Epithelial cell of proximal tubule (primary cell): ENCODE data around the gene HCN3. TPM values are rescaled to one million over a fixed set of nuclear protein-coding genes. Genes with fewer than 3 reads are reported as not detected.

Source experiments
- DNase-seq: peaks from one replicate; pipeline ENCODE4 v3.0.0-alpha.2; 2011; ENCODE audit warnings: low read depth
- H3K4me3 ChIP-seq: 2 replicates; pipeline ENCODE4 v1.5.1; 2011; ENCODE audit warnings: low read depth, mild to moderate bottlenecking, low read length
- total RNA-seq: library from RNA; depleted of rRNA; stranded (reverse); fragments of >200 nt; gene quantifications from 2 replicates; pipeline ENCODE4 v1.2.3, GENCODE V29; 2015
- TF ChIP-seq, protein P1 (sequence below): conservative IDR thresholded peaks from 2 replicates; pipeline ENCODE4 v1.5.1; 2012; ENCODE audit warnings: low read depth, mild to moderate bottlenecking, low read length

HCN3 gene
- total RNA-seq, 1 donor from 2014 or later: 8.1 TPM

DNA sequence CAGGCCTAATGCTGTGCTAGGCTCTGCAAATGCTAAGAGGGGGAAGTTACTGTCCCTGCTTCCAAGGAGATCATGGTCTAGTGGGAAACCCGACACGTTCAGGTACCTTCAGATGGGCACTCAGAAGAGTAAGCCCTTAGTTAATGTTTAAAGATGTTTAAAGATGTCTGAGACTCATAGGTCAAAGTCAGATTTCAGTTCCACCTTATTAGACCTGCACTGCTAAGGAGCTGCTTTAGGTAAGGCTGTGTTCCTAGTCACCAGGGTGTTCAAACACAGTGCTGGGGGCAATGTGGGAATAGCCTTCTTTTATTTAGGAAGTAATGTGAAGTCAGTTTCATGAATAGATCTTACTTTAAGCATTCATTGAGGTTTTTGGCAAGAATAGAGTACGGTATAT, 39.7 kb downstream of the HCN3 start:
- TF ChIP-seq, protein P1, sequence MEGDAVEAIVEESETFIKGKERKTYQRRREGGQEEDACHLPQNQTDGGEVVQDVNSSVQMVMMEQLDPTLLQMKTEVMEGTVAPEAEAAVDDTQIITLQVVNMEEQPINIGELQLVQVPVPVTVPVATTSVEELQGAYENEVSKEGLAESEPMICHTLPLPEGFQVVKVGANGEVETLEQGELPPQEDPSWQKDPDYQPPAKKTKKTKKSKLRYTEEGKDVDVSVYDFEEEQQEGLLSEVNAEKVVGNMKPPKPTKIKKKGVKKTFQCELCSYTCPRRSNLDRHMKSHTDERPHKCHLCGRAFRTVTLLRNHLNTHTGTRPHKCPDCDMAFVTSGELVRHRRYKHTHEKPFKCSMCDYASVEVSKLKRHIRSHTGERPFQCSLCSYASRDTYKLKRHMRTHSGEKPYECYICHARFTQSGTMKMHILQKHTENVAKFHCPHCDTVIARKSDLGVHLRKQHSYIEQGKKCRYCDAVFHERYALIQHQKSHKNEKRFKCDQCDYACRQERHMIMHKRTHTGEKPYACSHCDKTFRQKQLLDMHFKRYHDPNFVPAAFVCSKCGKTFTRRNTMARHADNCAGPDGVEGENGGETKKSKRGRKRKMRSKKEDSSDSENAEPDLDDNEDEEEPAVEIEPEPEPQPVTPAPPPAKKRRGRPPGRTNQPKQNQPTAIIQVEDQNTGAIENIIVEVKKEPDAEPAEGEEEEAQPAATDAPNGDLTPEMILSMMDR: no peak
- no peak for DNase-seq
- H3K4me3 ChIP-seq: no peak overlapping the region

DNA sequence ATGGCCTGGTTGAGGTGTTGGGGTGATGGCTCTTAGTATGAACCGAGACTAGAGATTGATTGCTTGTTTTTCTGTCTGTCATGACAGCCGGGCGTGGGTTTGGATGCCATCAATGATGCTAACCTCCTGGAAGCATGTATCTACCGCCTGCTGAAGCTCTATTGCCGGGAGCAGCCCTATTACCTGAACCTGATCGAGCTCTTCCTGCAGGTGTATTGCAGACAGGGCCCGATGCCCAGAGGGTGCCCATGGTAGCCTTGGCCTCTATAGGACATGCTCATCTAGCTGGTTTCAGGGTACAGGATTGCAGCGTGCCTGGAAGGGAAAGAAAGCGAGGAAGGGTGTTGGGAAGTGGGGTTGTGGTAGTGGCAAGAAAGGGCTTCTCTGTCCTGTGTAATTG, 40.8 kb downstream of the HCN3 start:
- TF ChIP-seq, protein P1: no peak
- H3K4me3 ChIP-seq: no peak overlapping the region
- no peak for DNase-seq

DNA sequence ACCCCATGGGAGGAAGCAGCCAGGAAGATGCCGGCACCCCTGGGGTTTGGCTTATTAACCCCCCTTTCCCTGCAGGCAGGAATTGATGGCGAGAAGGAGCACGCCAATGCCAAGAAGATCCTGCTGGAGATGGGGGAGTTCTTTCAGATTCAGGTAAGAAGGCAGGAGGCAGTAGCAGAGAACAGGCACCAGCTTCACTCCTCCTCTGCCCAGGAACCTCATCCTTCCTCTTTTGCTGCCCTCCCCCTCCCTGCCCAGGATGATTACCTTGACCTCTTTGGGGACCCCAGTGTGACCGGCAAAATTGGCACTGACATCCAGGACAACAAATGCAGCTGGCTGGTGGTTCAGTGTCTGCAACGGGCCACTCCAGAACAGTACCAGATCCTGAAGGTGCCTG, 42.3 kb downstream of the HCN3 start:
- TF ChIP-seq, protein P1: no peak
- no peak for DNase-seq
- H3K4me3 ChIP-seq: no peak overlapping the region

DNA sequence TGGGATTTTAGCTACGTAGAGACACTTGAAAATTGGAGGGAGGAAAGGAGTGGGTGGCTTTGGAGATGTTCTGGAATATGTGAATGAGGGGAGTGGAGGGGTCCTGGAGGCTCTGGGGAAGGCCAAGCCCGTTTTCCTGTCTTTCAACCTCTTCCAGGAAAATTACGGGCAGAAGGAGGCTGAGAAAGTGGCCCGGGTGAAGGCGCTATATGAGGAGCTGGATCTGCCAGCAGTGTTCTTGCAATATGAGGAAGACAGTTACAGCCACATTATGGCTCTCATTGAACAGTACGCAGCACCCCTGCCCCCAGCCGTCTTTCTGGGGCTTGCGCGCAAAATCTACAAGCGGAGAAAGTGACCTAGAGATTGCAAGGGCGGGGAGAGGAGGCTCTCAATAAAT, 43.0 kb downstream of the HCN3 start:
- TF ChIP-seq, protein P1: no peak
- no peak for DNase-seq
- H3K4me3 ChIP-seq: peak overlapping the region; percentile 37

DNA sequence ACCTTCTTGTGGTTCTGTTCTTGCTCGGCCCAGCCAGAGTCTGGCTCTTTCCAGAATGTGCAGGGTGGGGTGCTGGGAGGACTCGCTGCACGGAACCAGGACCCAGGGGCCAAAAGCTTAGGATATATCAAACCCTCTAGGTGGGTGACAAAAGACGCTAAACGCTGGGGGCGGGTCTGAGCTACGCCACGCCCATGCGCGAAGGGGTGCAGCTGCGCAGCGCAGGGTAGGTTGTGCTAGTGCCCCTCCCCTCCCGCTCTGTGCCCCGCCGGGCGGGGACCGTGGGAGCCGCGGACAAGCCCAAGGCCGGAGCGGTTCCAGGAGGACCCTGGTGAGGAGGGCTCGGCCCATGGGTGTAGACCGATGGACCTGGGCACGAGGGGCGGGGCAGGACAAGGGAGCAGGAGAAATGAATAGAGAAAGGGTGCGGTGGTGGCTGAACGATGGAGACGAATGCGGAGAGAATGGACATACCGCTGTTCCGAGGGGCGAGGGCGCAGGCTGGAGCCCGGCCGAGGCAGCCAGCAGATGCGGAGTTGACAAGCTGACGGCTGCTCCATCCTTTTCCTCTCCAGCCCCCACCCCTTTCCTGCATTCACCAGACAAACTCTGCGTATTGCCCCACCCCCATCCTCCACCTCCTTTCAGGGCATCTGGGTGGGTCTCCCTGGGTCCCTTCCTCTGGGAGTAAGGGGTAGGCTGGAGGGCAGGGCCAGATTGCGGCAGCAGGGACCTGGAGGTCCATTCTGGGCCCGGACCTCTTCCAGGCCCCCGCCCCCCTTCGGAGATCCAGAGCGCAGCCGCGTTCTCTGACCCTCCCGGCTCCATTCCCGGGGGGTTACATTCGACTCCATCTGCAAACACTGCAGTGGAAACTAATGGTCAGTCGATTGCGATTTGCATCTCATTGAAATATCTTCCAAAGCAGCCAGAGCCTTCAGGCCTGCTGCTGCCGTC, 43.7 kb downstream of the HCN3 start, which contains the start of gene RUSC1:
Gene RUSC1 (plus strand): TSS at position 234 of the 957 bp plus-strand sequence. CDS start 880 bp downstream, outside the sequence.
- TF ChIP-seq, protein P1: no peak
- peak within 1 kb of the TSS; percentile 37 for H3K4me3 ChIP-seq
- DNase-seq: no peak

DNA sequence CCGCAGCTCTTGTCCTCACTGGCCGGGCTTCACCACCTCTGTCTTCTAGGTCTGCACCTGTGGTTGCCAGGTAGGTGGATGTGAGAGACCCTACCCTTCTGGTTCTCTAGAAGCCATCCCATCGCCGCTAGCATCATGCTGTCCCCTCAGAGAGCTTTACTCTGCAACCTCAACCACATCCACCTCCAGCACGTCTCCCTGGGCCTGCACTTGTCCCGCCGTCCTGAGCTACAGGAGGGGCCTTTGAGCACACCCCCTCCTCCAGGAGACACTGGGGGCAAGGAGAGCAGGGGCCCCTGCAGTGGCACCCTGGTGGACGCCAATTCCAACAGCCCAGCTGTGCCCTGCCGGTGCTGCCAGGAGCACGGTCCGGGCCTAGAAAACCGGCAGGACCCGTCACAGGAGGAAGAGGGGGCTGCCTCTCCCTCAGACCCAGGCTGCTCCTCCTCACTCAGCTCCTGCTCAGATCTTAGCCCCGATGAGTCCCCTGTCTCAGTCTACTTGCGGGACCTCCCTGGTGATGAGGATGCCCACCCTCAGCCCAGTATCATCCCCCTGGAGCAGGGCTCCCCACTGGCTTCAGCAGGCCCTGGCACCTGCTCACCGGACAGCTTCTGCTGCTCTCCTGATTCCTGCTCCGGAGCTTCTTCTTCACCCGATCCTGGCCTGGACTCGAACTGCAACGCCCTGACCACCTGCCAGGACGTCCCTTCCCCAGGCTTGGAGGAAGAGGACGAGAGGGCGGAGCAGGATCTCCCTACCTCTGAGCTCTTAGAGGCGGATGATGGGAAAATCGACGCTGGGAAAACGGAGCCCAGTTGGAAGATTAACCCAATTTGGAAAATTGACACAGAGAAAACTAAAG, 44.6 kb downstream of the HCN3 start:
- no peak for DNase-seq
- TF ChIP-seq, protein P1: no peak
- peak overlapping the region; percentile 98 for H3K4me3 ChIP-seq
